BE2C (cell line): ENCODE measurements around the gene THAP4.
"Not testable (repeated sequence)": the region's sequence is repeated elsewhere in the genome, so short reads cannot be mapped to it uniquely, and the experiment has no call there.

ENCODE experiments used
- DNase-seq: peaks from one replicate; pipeline ENCODE4 v3.0.0-alpha.2; 2020
- H3K27me3 ChIP-seq: fragments of 250-450 bp; sonication (Bioruptor Pico); 2 replicates; pipeline ENCODE4 v1.5.1; 2020; ENCODE audit warnings: mild to moderate bottlenecking
- H3K36me3 ChIP-seq: fragments of 250-450 bp; sonication (Bioruptor Pico); 2 replicates; pipeline ENCODE4 v1.5.1; 2020; ENCODE audit warnings: mild to moderate bottlenecking
- H3K4me1 ChIP-seq: fragments of 250-450 bp; sonication (Bioruptor Pico); 2 replicates; pipeline ENCODE4 v1.5.1; 2020
- H3K4me3 ChIP-seq: 2 replicates; pipeline ENCODE4 v1.5.1; 2011; ENCODE audit warnings: low read depth, low read length
- H3K9me3 ChIP-seq: fragments of 250-450 bp; sonication (Bioruptor Pico); 2 replicates; pipeline ENCODE4 v1.5.1; 2020
- CTCF ChIP-seq: IDR thresholded peaks from 2 replicates; pipeline ENCODE4 v1.5.1; 2012; ENCODE audit warnings: mild to moderate bottlenecking, low read depth, low read length

Gene THAP4

GRCh38 chr2:241598061-241598460 lies 38.9 kb downstream of the THAP4 start:
- no peaks in the 10 kb centered on the region for H3K4me1 ChIP-seq
- peaks cover 55% of the 10 kb centered on the region for H3K36me3 ChIP-seq
- no peaks in the 10 kb centered on the region for H3K9me3 ChIP-seq
- DNase-seq: no peak
- H3K4me3 ChIP-seq: no peak overlapping the region
- H3K27me3 ChIP-seq: no peaks in the 10 kb centered on the region
- TF ChIP-seq CTCF: no peak

GRCh38 chr2:241597561-241597960 lies 39.4 kb downstream of the THAP4 start:
- peaks cover 51% of the 10 kb centered on the region for H3K36me3 ChIP-seq
- TF ChIP-seq CTCF: no peak
- DNase-seq: no peak

GRCh38 chr2:241595600-241596140 lies 41.3 kb downstream of the THAP4 start:
- no peaks in the 10 kb centered on the region for H3K4me1 ChIP-seq
- no peaks in the 10 kb centered on the region for H3K27me3 ChIP-seq
- H3K9me3 ChIP-seq: no peaks in the 10 kb centered on the region
- H3K36me3 ChIP-seq: peaks cover 40% of the 10 kb centered on the region
- TF ChIP-seq CTCF: peak; percentile 65
- DNase-seq: peak; percentile 48
- no peak overlapping the region for H3K4me3 ChIP-seq

More at GRCh38 chr2:241597561-241597960, 39.4 kb downstream of the THAP4 start:
- Histone ChIP-seq H3K4me1 (no peaks in the 10 kb centered on the region), H3K9me3 (no peaks in the 10 kb centered on the region), H3K4me3 (no peak overlapping the region), H3K27me3 (no peaks in the 10 kb centered on the region)

GRCh38 chr2:241593271-241593670 lies 43.7 kb downstream of the THAP4 start:
- no peak for TF ChIP-seq CTCF
- Histone ChIP-seq H3K4me3 (no peak overlapping the region), H3K9me3 (no peaks in the 10 kb centered on the region), H3K4me1 (no peaks in the 10 kb centered on the region), H3K36me3 (peaks cover 37% of the 10 kb centered on the region), H3K27me3 (no peaks in the 10 kb centered on the region)
- no peak for DNase-seq

- Histone ChIP-seq H3K9me3 (no peaks in the 10 kb centered on the region), H3K36me3 (peaks cover 31% of the 10 kb centered on the region), H3K27me3 (no peaks in the 10 kb centered on the region), H3K4me3 (no peak overlapping the region), H3K4me1 (no peaks in the 10 kb centered on the region)
- no peak for DNase-seq
- TF ChIP-seq CTCF: no peak
These were observed 44.7 kb downstream of the THAP4 start for GRCh38 chr2:241592126-241592845.

- H3K4me3 ChIP-seq, H3K27me3 ChIP-seq, H3K4me1 ChIP-seq, DNase-seq, H3K9me3 ChIP-seq: not testable (repeated sequence)
- peaks cover 25% of the 10 kb centered on the region for H3K36me3 ChIP-seq
These were observed 46.2 kb downstream of the THAP4 start for GRCh38 chr2:241590496-241591455.

GRCh38 chr2:241589863-241590262 lies 47.1 kb downstream of the THAP4 start:
- not testable (repeated sequence) for H3K4me3 ChIP-seq, H3K4me1 ChIP-seq, DNase-seq, H3K9me3 ChIP-seq, H3K27me3 ChIP-seq
- H3K36me3 ChIP-seq: peaks cover 29% of the 10 kb centered on the region
